Left lung (tissue), 8 donors: ENCODE results near the gene PSMF1. TPM values are rescaled to one million over a fixed set of nuclear protein-coding genes. Genes with fewer than 3 reads are reported as not detected.

Experiments
- polyA plus RNA-seq, 6 donors: library from polyadenylated mRNA; unstranded; fragments of 120-200 nt; gene quantifications; one replicate each; pipeline ENCODE4 v1.2.1, GENCODE V29; 2013; ENCODE audit not compliant: insufficient read length in 6 of 6
- total RNA-seq, 2 donors: library from RNA; stranded (reverse); fragmentation: NEBNext Ultra II Directional; extraction: Animal tissue kit (Norgen Biotek cat#: 25700); gene quantifications; one replicate each; pipeline ENCODE4 v1.2.1, GENCODE V29; 2021
- donor health status: DM: no; HTN: yes; CAD: no.
- donor health status: DM: no; HTN: no; CAD: no.

PSMF1 gene
- total and polyA plus RNA-seq, 8 donors: 121 to 149 (median 130) TPM

Other genes starting within 250 kb of the PSMF1 start
- under 1 TPM; 0.16 to 0.20 TPM for gene ANGPT4, start 202.3 kb upstream of the PSMF1 start, total RNA-seq
- gene ANGPT4, start 202.3 kb upstream of the PSMF1 start, polyA plus RNA-seq: under 1 TPM; 0.06 to 0.11 (median 0.09) TPM
- gene RSPO4, start 116.3 kb upstream of the PSMF1 start, total RNA-seq: 1 to 10 TPM; 2.2 to 6.1 TPM
- gene RSPO4, start 116.3 kb upstream of the PSMF1 start, polyA plus RNA-seq: 1 to 10 TPM; 2.6 to 4.3 (median 3.4) TPM
- gene TMEM74B, start 66.4 kb downstream of the PSMF1 start, total RNA-seq: 1 to 10 TPM; 4.0 to 5.0 TPM
- gene TMEM74B, start 66.4 kb downstream of the PSMF1 start, polyA plus RNA-seq: 10 to 100 TPM; 10.4 to 16.3 (median 13.7) TPM
- under 1 TPM in 1 of 2 donors, not detected in 1; 0.76 TPM for gene C20orf202, start 84.9 kb downstream of the PSMF1 start, total RNA-seq
- 1 to 10 TPM; 1.1 to 1.7 (median 1.3) TPM for gene C20orf202, start 84.9 kb downstream of the PSMF1 start, polyA plus RNA-seq
- not detected for gene RAD21L1, start 107.4 kb downstream of the PSMF1 start, total RNA-seq
- not detected for gene RAD21L1, start 107.4 kb downstream of the PSMF1 start, polyA plus RNA-seq
- gene SNPH, start 147.7 kb downstream of the PSMF1 start, total RNA-seq: 1 to 10 TPM; 4.8 to 5.9 TPM
- gene SNPH, start 147.7 kb downstream of the PSMF1 start, polyA plus RNA-seq: 1 to 10 TPM; 1.8 to 3.4 (median 2.2) TPM
- 10 to 100 TPM; 13.5 to 21.5 TPM for gene SDCBP2, start 210.5 kb downstream of the PSMF1 start, total RNA-seq
- 1 to 10 TPM; 1.8 to 3.3 (median 2.9) TPM for gene SDCBP2, start 210.5 kb downstream of the PSMF1 start, polyA plus RNA-seq